ENCODE results near the gene ERBB4.

Gene ERBB4

GRCh38 chr2:211429256-211429920 is 1109.2 kb downstream of the ERBB4 start:
- H3K4me3 ChIP-seq (ENCODE audit: low read depth, low read length) = no peak overlapping the region
- TF ChIP-seq CTCF (conservative IDR thresholded peaks at IDR 0.05; ENCODE audit: low read depth, low read length) = no peak
- no peak for DNase-seq (ENCODE audit: low read depth)

GRCh38 chr2:211426240-211426639 is 1112.4 kb downstream of the ERBB4 start:
- no peak overlapping the region for H3K4me3 ChIP-seq (ENCODE audit: low read depth, low read length)
- no peak for TF ChIP-seq CTCF (conservative IDR thresholded peaks at IDR 0.05; ENCODE audit: low read depth, low read length)
- no peak for DNase-seq (ENCODE audit: low read depth)

- no peak overlapping the region for H3K4me3 ChIP-seq (ENCODE audit: low read depth, low read length)
- DNase-seq (ENCODE audit: low read depth) = no peak
- TF ChIP-seq CTCF (conservative IDR thresholded peaks at IDR 0.05; ENCODE audit: low read depth, low read length) = no peak
Observed at GRCh38 chr2:211423018-211423417, 1115.6 kb downstream of the ERBB4 start.

- no peak for TF ChIP-seq CTCF (conservative IDR thresholded peaks at IDR 0.05; ENCODE audit: low read depth, low read length)
- no peak for DNase-seq (ENCODE audit: low read depth)
- H3K4me3 ChIP-seq (ENCODE audit: low read depth, low read length) = no peak overlapping the region
Observed at GRCh38 chr2:211417544-211417943, 1121.1 kb downstream of the ERBB4 start.

GRCh38 chr2:211416373-211416772 is 1122.2 kb downstream of the ERBB4 start:
- no peak overlapping the region for H3K4me3 ChIP-seq (ENCODE audit: low read depth, low read length)
- DNase-seq (ENCODE audit: low read depth) = no peak
- TF ChIP-seq CTCF (conservative IDR thresholded peaks at IDR 0.05; ENCODE audit: low read depth, low read length) = no peak

GRCh38 chr2:211413746-211414145 is 1124.9 kb downstream of the ERBB4 start:
- no peak for DNase-seq (ENCODE audit: low read depth)
- no peak for TF ChIP-seq CTCF (conservative IDR thresholded peaks at IDR 0.05; ENCODE audit: low read depth, low read length)
- H3K4me3 ChIP-seq (ENCODE audit: low read depth, low read length) = no peak overlapping the region

GRCh38 chr2:211408483-211408891 is 1130.1 kb downstream of the ERBB4 start:
- H3K4me3 ChIP-seq (ENCODE audit: low read depth, low read length) = no peak overlapping the region
- peak; percentile 6 for DNase-seq (ENCODE audit: low read depth)

More at GRCh38 chr2:211408483-211408891, 1130.1 kb downstream of the ERBB4 start:
- no peak for TF ChIP-seq CTCF (conservative IDR thresholded peaks at IDR 0.05; ENCODE audit: low read depth, low read length)

Measured in choroid plexus epithelial cell (primary cell).